GM12873 (cell line): ENCODE data around the gene CHURC1.

Source experiments
- CTCF ChIP-seq: IDR thresholded peaks from 2 replicates; pipeline ENCODE4 v1.5.1; 2012; ENCODE audit warnings: low read depth, mild to moderate bottlenecking, moderate library complexity, low read length, control low read depth; ENCODE audit not compliant: insufficient read depth; ENCODE audit errors: missing control alignments

Gene CHURC1

GRCh38 chr14:64939817-64940190 is 25.5 kb downstream of the CHURC1 start:
- no peak for TF ChIP-seq CTCF

- no peak for TF ChIP-seq CTCF
Observed at GRCh38 chr14:64940336-64940910, 26.2 kb downstream of the CHURC1 start.

- no peak for TF ChIP-seq CTCF
Observed at GRCh38 chr14:64942531-64943111, 28.4 kb downstream of the CHURC1 start, which contains the start of gene GPX2. TSS of gene GPX2 (minus strand) at chr14:64942745. CDS start at chr14:64942726, 19 bp downstream.

DNA sequence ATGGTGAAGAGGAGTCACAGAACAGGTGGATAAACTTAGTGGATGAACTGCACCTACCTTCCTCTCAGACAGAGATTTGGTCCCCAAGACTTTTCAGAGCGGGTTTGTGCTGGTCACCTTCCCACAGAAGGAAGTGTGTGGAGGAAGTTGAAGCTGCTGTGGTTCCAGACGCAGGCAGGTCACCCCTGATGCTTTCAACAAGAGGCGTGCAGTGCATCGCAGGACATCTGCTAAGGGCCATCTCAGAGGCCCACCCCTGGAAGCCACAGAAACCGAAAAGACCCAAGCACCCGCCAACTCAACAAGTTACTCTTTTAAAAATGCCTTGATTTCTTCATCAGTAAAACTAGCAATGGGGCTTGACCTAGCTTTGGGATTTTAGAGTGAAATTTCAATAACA is 29.3 kb downstream of the CHURC1 start:
- TF ChIP-seq CTCF: no peak

GRCh38 chr14:64944041-64944440 is 29.8 kb downstream of the CHURC1 start:
- TF ChIP-seq CTCF: no peak

- TF ChIP-seq CTCF: no peak
Observed at GRCh38 chr14:64944861-64945260, 30.6 kb downstream of the CHURC1 start.

DNA sequence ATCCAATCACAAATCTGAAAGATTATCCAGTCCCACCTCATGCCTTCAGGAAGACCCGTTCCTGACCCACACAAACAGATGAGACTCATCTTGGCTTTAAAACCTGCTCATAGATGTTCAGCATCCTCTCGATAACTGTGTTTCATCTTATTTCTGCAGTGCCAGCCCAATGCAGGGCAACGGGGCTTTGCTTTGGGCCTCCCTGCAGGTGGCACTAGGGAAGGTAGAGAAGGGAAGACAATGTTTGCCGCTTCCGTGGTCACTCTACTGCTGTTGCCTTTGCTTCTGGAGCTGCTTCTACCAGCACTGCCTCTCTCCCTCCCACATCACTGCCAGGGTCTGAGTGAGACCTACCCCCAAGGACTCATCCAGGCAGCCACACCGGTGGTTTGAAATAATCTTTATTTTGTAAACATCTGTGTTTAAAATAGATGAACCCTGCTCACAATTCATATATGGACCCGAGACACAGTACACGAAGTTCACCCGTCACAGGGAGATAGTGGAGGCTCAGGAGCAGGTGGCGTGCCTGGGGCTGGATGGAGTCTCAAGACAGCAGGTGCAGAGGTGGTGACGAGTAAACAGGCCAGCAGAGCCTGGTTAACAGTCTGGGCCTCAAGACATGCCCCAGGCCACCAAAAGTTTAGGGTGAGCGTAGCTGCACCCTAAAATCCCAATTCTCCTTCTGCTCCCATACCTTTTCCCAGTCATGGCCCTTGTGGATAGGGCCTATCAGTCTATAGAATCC is 31.4 kb downstream of the CHURC1 start:
- TF ChIP-seq CTCF: no peak
